ENCODE measurements around the gene SNAPC2.

The SNAPC2 gene

GRCh38 chr19:7971553-7972520 lies 51.7 kb downstream of the SNAPC2 start:
- DNase-seq: no peak
